HCT116 (cell line): ENCODE data around the gene CSNK1D. TPM values are rescaled to one million over a fixed set of nuclear protein-coding genes. Genes with fewer than 3 reads are reported as not detected.

Source experiments
- ATAC-seq: fragments of 200-7000 bp; cut with Tn5 transposase; 2 replicates; pipeline ENCODE4 v1.9.1; 2020; ENCODE audit warnings: mild to moderate bottlenecking, moderate library complexity
- BruUV-seq: library from RNA; stranded (reverse); fragments of 400-500 nt; replicated peaks from 2 replicates; lab custom pipeline; 2021; lab: Mats Ljungman, UMichigan
- CTCF ChIA-PET: fragments of 300-600 bp; sonication (Branson Sonifier 250); formaldehyde crosslinking; loops from one replicate; lab custom pipeline; 2021; ENCODE audit warnings: antibody characterized with exemption; lab: Charles Lee
- POLR2A ChIA-PET: fragments of 300-600, 350-600 bp; sonication (Branson Sonifier 250); formaldehyde crosslinking; loops from one replicate; lab custom pipeline; 2021; ENCODE audit warnings: antibody characterized with exemption; lab: Charles Lee
- RAD21 ChIA-PET, 2 experiments: fragments of 300-600 bp; sonication (Branson Sonifier 250); formaldehyde crosslinking; loops; one replicate each; lab custom pipeline; 2023; ENCODE audit warnings: low total read pairs in 2 of 2; ENCODE audit not compliant: uncharacterized antibody in 2 of 2, unreplicated experiment in 2 of 2, low non-redundant PET in 1 of 2; lab: Charles Lee
- DNase-seq: peaks from one replicate; pipeline ENCODE4 v3.0.0-alpha.2; 2010; ENCODE audit warnings: low read depth, low spot score
- H2AFZ ChIP-seq: fragments of 200-600 bp; shearing (Covaris generic), sonication (generic); 2 replicates; pipeline ENCODE4 v1.6.1; 2017; ENCODE audit warnings: low read depth, mixed run types, mixed read lengths, antibody characterized with exemption, low read length; ENCODE audit not compliant: poor library complexity, severe bottlenecking
- H3K27ac ChIP-seq: 2 replicates; pipeline ENCODE4 v1.5.1; 2012; ENCODE audit warnings: low read depth, low read length
- H3K27me3 ChIP-seq: fragments of 200-600 bp; sonication (generic); 2 replicates; pipeline ENCODE4 v1.6.1; 2016; ENCODE audit warnings: mixed run types, low read length, mixed read lengths; ENCODE audit not compliant: insufficient read depth
- H3K36me3 ChIP-seq, 2 experiments: fragments of 200-500 bp in 1 of 2; fragments of 200-600 bp in 1 of 2; sonication (Bioruptor generic) in 1 of 2; sonication (generic) in 1 of 2; 2 replicates each; pipeline versions ENCODE4 v1.5.1 to v1.6.1; 2014 to 2016; ENCODE audit warnings: low read length in 2 of 2, inconsistent platforms in 1 of 2, mixed read lengths in 1 of 2, mixed run types in 1 of 2; ENCODE audit not compliant: insufficient read depth in 2 of 2, control insufficient read depth in 1 of 2
- H3K4me1 ChIP-seq, 2 experiments: fragments of 200-600 bp in 1 of 2; sonication (generic) in 1 of 2; 2 replicates each; pipeline versions ENCODE4 v1.5.1 to v1.6.1; 2012 to 2017; ENCODE audit warnings: low read length in 2 of 2, inconsistent platforms in 1 of 2, mild to moderate bottlenecking in 1 of 2, mixed read lengths in 1 of 2, mixed run types in 1 of 2, moderate library complexity in 1 of 2; ENCODE audit not compliant: insufficient read depth in 2 of 2, control insufficient read depth in 1 of 2
- H3K4me2 ChIP-seq: fragments of 200-600 bp; sonication (generic); 2 replicates; pipeline ENCODE4 v1.6.1; 2017; ENCODE audit warnings: mixed run types, low read length, mixed read lengths
- H3K4me3 ChIP-seq, 2 experiments: fragments of 200-600 bp in 1 of 2; sonication (generic) in 1 of 2; replicated peaks in 1 of 2; 2 replicates each; pipeline ENCODE4 v1.5.1; 2011 to 2016; ENCODE audit warnings: low read length in 2 of 2, control low read depth in 1 of 2, low read depth in 1 of 2, mild to moderate bottlenecking in 1 of 2, mixed read lengths in 1 of 2, mixed run types in 1 of 2
- H3K79me2 ChIP-seq: fragments of 200-600 bp; sonication (generic); 2 replicates; pipeline ENCODE4 v1.6.1; 2017; ENCODE audit warnings: mild to moderate bottlenecking, mixed run types, low read length, moderate library complexity, mixed read lengths; ENCODE audit not compliant: insufficient read depth
- H3K9ac ChIP-seq: fragments of 200-600 bp; sonication (generic); 2 replicates; pipeline ENCODE4 v1.6.1; 2016; ENCODE audit warnings: low read length, mixed read lengths
- H3K9me2 ChIP-seq: fragments of 200-600 bp; sonication (generic), shearing (Covaris generic); 2 replicates; pipeline ENCODE4 v1.6.1; 2017; ENCODE audit warnings: mixed run types, mild to moderate bottlenecking, moderate library complexity; ENCODE audit not compliant: insufficient read depth
- H3K9me3 ChIP-seq, 2 experiments: fragments of 200-500 bp in 1 of 2; fragments of 200-600 bp in 1 of 2; sonication (Bioruptor generic) in 1 of 2; sonication (generic) in 1 of 2; 2 replicates each; pipeline ENCODE4 v1.6.1; 2014 to 2017; ENCODE audit warnings: low read length in 2 of 2, mixed read lengths in 2 of 2, inconsistent platforms in 1 of 2, low read depth in 1 of 2, mild to moderate bottlenecking in 1 of 2, mixed run types in 1 of 2, moderate library complexity in 1 of 2; ENCODE audit not compliant: control insufficient read depth in 1 of 2, insufficient read depth in 1 of 2
- H4K20me1 ChIP-seq: fragments of 200-600 bp; sonication (generic), shearing (Covaris generic); 2 replicates; pipeline ENCODE4 v1.6.1; 2017; ENCODE audit warnings: mixed run types, mild to moderate bottlenecking, moderate library complexity; ENCODE audit not compliant: insufficient read depth
- CBX3 ChIP-seq: IDR thresholded peaks from 2 replicates; pipeline ENCODE4 v1.6.1; 2012; ENCODE audit warnings: low read depth
- CEBPB ChIP-seq: IDR thresholded peaks from 2 replicates; pipeline ENCODE4 v1.6.1; 2012; ENCODE audit warnings: low read depth
- EGR1 ChIP-seq: IDR thresholded peaks from 2 replicates; pipeline ENCODE4 v1.6.1; 2012; ENCODE audit warnings: low read depth
- ELF1 ChIP-seq: IDR thresholded peaks from 2 replicates; pipeline ENCODE4 v1.6.1; 2012; ENCODE audit warnings: low read depth, borderline replicate concordance
- EZH2 ChIP-seq: fragments of 200-600 bp; sonication (generic); IDR thresholded peaks from 2 replicates; pipeline ENCODE4 v1.6.1; 2017; ENCODE audit warnings: antibody characterized with exemption, mixed run types
- EZH2phosphoT487 ChIP-seq: fragments of 200-600 bp; IDR thresholded peaks from 2 replicates; pipeline ENCODE4 v1.6.1; 2018; ENCODE audit warnings: antibody characterized with exemption, borderline replicate concordance
- FOSL1 ChIP-seq: IDR thresholded peaks from 2 replicates; pipeline ENCODE4 v1.6.1; 2012; ENCODE audit warnings: low read depth
- JUND ChIP-seq: IDR thresholded peaks from 2 replicates; pipeline ENCODE4 v1.6.1; 2012
- MAX ChIP-seq: IDR thresholded peaks from 2 replicates; pipeline ENCODE4 v1.6.1; 2012
- POLR2AphosphoS5 ChIP-seq: IDR thresholded peaks from 2 replicates; pipeline ENCODE4 v1.6.1; 2011; ENCODE audit warnings: mild to moderate bottlenecking, low read depth, low read length, moderate library complexity
- RAD21 ChIP-seq: IDR thresholded peaks from 2 replicates; pipeline ENCODE4 v1.6.1; 2012; ENCODE audit warnings: low read depth, mild to moderate bottlenecking
- SIN3A ChIP-seq: IDR thresholded peaks from 2 replicates; pipeline ENCODE4 v1.6.1; 2012; ENCODE audit warnings: low read depth
- SP1 ChIP-seq: IDR thresholded peaks from 2 replicates; pipeline ENCODE4 v1.6.1; 2012; ENCODE audit warnings: low read depth
- SRF ChIP-seq: IDR thresholded peaks from 2 replicates; pipeline ENCODE4 v1.6.1; 2012; ENCODE audit warnings: low read depth
- YY1 ChIP-seq: IDR thresholded peaks from 2 replicates; pipeline ENCODE4 v1.6.1; 2011; ENCODE audit warnings: low read length, low read depth, moderate library complexity, mild to moderate bottlenecking; ENCODE audit not compliant: insufficient replicate concordance; ENCODE audit errors: extremely low read depth
- ZBTB33 ChIP-seq: IDR thresholded peaks from 2 replicates; pipeline ENCODE4 v1.6.1; 2011; ENCODE audit warnings: mild to moderate bottlenecking, low read length, moderate library complexity; ENCODE audit not compliant: insufficient replicate concordance; ENCODE audit errors: extremely low read depth
- ZFX ChIP-seq: fragments of 450-650 bp; IDR thresholded peaks from 2 replicates; pipeline ENCODE4 v1.6.1; 2017
- ZNF274 ChIP-seq: fragments of 200-500 bp; sonication (Bioruptor generic); IDR thresholded peaks from 2 replicates; pipeline ENCODE4 v1.6.1; 2014; ENCODE audit warnings: mild to moderate bottlenecking, low read depth, low read length, inconsistent platforms
- intact Hi-C: fragments of 100-400 bp; cut with micrococcal nuclease; formaldehyde crosslinking; loops from 2 replicates; pipeline ENCODE4 v1.10.0; 2022
- total RNA-seq: library from RNA; stranded (reverse); gene quantifications from one replicate; pipeline ENCODE4 v1.2.1, GENCODE V29; 2021; ENCODE audit not compliant: unreplicated experiment

Gene CSNK1D
- total RNA-seq, 1 experiment from 2014 or later, result 176 TPM

- no peak overlapping the region for H3K9ac ChIP-seq
- DNase-seq (no peak), ATAC-seq (no peak)
- H2AFZ ChIP-seq, result no peak overlapping the region
- no peaks in the 10 kb centered on the region for H3K9me2 ChIP-seq
- H3K79me2 ChIP-seq, result no peaks in the 10 kb centered on the region
- peaks cover 7% of the 10 kb centered on the region; the same call in 1 of the 2 replicates for H3K27me3 ChIP-seq
- TF ChIP-seq RAD21 (no peak), SRF (no peak), ELF1 (no peak), ZBTB33 (no peak), JUND (no peak), EZH2phosphoT487 (no peak), POLR2AphosphoS5 (no peak), CBX3 (no peak), ZFX (no peak), SIN3A (no peak), EGR1 (no peak), FOSL1 (no peak), EZH2 (no peak), MAX (no peak), SP1 (no peak), ZNF274 (no peak), YY1 (no peak), CEBPB (no peak)
- H3K4me3 ChIP-seq, result no peak overlapping the region
- intact Hi-C loops, result no loop called here
- BruUV-seq, result no TSS peak
- H3K4me2 ChIP-seq, result no peak overlapping the region
- H3K36me3 ChIP-seq, result no peaks in the 10 kb centered on the region
- CTCF ChIA-PET, result no interaction called here
- H3K4me1 ChIP-seq, result peaks cover 5 to 34% of the 10 kb centered on the region in 2 experiments; a peak in 3 of 4 replicates
- RAD21 ChIA-PET, result no interaction called here
- H4K20me1 ChIP-seq, result no peaks in the 10 kb centered on the region
- POLR2A ChIA-PET, result interaction anchor here (1.2 to 2.6 kb wide), 2 partner anchors 12 kb away, joined by 4 to 14 read pairs; no protein-coding TSS in a partner anchor
- no peak overlapping the region for H3K27ac ChIP-seq
- H3K9me3 ChIP-seq, result no peaks in the 10 kb centered on the region
Observed at GRCh38 chr17:82303944-82304808, 30.7 kb upstream of the CSNK1D start.
